GM19035 (cell line): ENCODE measurements around the gene SHE.

Source experiments
- ATAC-seq: cut with Tn5 transposase; IDR thresholded peaks from one replicate; pipeline ENCODE4 v1.9.1; 2021; ENCODE audit not compliant: unreplicated experiment

The SHE gene

DNA sequence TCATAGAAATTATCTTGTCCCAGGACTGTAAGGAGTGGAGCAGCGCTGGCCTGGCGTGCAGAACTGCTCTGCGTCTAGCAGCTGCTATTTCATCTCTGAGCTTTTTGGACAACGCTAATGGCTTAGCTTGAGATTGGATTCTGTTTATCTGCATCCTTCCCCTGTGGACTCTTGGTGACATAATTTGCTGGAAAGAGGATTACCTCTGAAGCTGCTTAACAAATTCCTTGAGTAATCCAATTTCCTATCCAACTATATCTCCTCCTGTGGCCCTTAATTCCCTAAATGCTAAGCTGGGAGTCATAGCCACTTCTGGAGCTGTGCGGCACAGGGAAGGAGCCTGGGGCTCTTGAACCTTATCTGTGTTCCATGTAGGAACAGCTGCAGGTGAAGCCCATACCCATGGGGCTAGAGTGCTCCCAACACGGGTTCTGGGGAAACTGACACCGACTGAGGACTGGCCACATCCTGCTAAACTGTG, 53.8 kb downstream of the SHE start:
- no peak for ATAC-seq

DNA sequence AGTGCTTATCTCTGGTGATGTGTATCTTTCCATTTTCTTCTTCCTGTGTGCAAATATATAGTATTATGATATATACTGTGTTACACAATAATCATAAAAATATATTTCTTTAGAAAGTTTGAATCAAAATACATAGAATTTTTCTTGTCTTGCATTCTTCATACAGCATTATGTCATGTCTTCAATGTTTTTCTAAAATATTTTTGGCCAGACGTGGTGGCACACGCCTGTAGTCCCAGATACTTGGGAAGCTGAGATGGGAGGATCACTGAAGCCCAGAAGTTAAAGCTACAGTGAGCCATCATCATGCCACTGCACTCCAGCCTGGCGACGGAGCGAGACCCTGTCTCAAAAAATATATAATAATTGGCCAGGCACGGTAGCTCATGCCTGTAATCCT, 55.4 kb downstream of the SHE start:
- no peak for ATAC-seq

DNA sequence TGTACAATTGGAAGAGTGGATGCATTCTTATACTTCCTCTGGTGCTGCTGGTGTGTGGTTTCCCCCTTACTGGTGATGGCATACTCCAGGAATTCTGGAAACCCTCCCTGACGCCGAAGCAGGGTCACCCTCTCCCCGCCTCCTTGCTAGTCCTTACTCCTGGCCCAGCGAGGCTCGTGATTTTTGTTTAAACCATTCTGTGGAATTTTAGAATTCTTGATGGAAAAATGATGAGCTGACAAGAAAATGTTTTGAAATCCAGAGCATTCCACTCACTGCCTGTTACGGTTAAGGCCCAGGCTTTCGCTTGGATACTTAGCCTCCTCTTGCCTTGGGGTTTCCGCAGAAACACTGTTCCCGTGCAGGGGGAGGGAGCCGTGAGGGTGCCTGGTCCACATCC, 55.9 kb downstream of the SHE start:
- no peak for ATAC-seq

GRCh38 chr1:154445040-154445472, 57.2 kb downstream of the SHE start:
- ATAC-seq, result no peak

- no peak for ATAC-seq
These were observed 58.8 kb downstream of the SHE start for GRCh38 chr1:154443274-154444013.

GRCh38 chr1:154442006-154442740, 60.0 kb downstream of the SHE start:
- no peak for ATAC-seq

- ATAC-seq, result no peak
These were observed 60.8 kb downstream of the SHE start for GRCh38 chr1:154441241-154441888.

DNA sequence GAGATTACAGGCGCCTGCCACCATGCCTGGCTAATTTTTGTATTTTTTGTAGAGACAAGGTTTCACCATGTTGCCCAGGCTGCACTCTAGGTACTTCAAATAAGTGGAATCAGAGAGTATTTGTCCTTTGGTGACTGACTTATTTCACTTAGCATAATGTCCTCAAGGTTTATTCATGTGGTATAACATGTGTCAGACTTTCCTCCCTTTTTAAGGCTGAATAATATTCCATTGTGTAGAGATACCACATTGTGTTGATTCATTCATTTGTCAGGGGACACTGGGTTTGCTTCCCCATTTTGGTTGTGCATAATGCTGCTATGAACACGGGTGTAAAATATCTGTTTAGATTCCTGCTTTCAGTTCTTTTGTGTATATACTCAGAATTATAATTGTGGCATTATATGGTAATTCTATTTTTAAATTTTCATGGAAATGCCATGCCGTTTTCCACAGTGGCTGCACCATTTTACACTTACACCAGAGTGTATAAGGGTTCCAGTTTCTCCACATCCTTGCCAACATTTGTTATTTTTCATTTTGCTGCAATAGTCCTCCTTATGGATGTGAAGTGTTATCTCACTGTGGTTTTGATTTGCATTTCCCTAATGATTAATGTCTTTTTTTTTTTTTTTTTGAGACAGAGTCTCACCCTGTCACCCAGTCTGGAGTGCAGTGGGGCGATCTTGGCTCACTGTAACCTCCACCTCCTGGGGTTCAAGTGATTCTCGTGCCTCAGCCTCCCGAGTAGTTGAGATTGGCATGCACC, 62.0 kb downstream of the SHE start:
- no peak for ATAC-seq

DNA sequence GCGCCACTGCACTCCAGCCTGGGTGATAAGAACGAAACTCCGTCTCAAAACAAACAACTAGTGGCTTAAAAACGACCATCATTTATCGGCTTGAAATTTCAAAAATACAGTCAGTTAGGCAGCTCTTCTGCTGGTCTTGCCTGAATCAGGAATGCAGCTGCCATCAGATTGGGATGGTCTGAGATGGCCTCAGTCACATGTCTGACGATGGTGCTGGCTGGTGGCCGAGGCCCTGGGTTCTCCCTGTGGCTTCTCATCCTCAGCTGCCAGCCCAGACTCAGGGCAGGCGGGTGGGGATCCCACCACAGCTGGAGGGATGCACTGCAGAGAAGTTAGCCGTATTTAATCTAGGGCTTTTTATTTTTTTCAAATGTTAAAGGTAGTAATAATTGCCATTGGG, 65.8 kb downstream of the SHE start:
- no peak for ATAC-seq

DNA sequence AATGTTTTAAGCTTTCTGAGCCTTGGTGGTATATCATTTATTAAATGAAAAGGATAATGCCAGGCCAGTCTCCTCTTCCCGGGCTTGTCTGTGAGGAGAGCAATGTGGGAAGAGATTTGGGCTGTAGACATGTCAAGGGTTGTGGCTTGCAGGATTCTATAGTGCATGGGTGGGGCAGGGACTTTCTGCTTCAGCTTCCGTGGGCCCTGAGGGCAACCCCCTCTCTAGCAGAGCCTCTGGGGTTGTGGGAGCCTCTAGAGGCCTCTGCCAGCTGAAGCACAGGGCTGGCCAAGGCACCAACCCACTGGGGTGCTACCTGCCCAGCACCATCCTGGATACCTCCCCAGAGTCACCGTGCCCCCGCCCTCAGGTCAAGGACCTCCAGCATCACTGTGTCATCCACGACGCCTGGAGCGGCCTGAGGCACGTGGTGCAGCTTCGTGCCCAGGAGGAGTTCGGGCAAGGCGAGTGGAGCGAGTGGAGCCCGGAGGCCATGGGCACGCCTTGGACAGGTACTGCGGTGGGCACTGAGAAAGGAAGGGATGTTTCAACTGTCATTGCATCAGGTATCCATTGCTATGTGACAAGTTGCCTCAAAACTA, 66.5 kb downstream of the SHE start:
- ATAC-seq, result no peak

DNA sequence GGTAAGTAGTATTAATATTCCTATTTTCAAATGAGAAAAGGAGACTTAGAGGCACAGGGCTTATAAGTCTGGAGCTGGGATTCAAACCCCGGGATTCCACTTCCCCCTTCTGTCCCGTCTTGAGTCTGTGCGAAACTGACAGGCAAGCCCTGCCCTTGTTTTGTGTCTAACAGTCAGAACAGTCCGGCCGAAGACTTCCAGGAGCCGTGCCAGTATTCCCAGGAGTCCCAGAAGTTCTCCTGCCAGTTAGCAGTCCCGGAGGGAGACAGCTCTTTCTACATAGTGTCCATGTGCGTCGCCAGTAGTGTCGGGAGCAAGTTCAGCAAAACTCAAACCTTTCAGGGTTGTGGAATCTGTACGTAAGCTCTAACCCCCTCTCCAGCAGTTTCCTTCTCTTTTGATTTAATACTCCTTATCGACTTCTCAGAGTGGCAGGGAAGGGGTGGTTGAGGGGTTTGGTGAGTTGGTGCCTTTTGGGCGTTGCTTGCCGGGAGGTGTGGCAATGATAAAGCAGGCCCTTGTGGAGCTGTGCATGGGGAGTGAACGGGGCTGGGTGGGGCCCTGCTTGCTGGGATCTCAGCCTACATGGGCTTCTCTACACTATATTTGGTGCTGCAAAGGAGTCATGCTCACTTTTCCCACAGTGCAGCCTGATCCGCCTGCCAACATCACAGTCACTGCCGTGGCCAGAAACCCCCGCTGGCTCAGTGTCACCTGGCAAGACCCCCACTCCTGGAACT, 67.7 kb downstream of the SHE start:
- no peak for ATAC-seq

GRCh38 chr1:154433161-154433764, 68.9 kb downstream of the SHE start:
- ATAC-seq, result no peak

- no peak for ATAC-seq
These were observed 70.4 kb downstream of the SHE start for GRCh38 chr1:154431586-154432373.

GRCh38 chr1:154430903-154431302, 71.3 kb downstream of the SHE start:
- no peak for ATAC-seq

DNA sequence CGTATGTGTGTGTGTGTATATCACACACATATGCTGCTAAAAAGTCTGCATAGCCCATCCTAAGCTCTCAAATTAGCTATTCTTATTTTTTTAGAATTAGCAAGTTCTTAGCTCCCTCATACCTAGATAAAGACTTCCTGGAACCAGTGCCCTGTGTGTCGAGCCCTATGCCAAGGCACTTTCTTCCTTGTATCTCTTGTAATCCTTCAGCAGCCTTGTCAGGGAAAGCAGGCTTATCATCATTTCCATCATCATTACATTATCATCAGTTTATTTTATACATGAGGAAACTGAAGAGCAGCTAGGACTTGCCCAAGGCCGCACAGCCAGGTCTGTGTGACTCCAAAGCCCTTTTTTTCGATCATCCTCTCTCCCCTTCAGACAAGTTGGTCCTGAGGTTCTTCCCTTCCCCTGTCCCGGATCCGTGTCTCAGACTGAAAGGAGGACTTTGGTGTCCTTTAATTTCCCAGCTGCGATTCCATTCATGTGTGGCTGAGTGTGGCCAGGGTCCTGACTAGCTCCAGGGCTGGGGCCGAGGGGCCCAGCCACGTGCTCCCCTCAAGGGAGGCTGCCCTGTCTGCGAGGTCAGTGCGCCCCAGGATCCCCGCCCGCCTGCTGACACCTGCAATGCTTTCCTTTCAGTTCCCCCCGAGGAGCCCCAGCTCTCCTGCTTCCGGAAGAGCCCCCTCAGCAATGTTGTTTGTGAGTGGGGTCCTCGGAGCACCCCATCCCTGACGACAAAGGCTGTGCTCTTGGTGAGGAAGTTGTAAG, 72.2 kb downstream of the SHE start:
- no peak for ATAC-seq
